HG02798 (cell line): ENCODE results near the gene HES2.
"Not testable (repeated sequence)": the region's sequence is repeated elsewhere in the genome, so short reads cannot be mapped to it uniquely, and the experiment has no call there.

Experiments used
- ATAC-seq: cut with Tn5 transposase; IDR thresholded peaks from one replicate; pipeline ENCODE4 v1.9.1; 2021; ENCODE audit warnings: mild to moderate bottlenecking; ENCODE audit not compliant: unreplicated experiment, poor library complexity

HES2 gene

GRCh38 chr1:6392809-6393399 lies 26.8 kb downstream of the HES2 start:
- ATAC-seq, result peak; percentile 3

- ATAC-seq, result no peak
Observed at GRCh38 chr1:6391951-6392808, 27.5 kb downstream of the HES2 start.

- no peak for ATAC-seq
Observed at GRCh38 chr1:6389971-6390370, 29.7 kb downstream of the HES2 start.

GRCh38 chr1:6386371-6386949 lies 33.3 kb downstream of the HES2 start:
- no peak for ATAC-seq

GRCh38 chr1:6385488-6386191 lies 34.1 kb downstream of the HES2 start:
- no peak for ATAC-seq

- ATAC-seq, result no peak
Observed at GRCh38 chr1:6384962-6385361, 34.8 kb downstream of the HES2 start.

- no peak for ATAC-seq
Observed at GRCh38 chr1:6384135-6384534, 35.6 kb downstream of the HES2 start.

- ATAC-seq, result no peak
Observed at GRCh38 chr1:6380037-6380436, 39.7 kb downstream of the HES2 start.

- no peak for ATAC-seq
Observed at GRCh38 chr1:6378096-6378746, 41.5 kb downstream of the HES2 start.

- no peak for ATAC-seq
Observed at GRCh38 chr1:6373961-6374720, 45.6 kb downstream of the HES2 start.

GRCh38 chr1:6372236-6372635 lies 47.5 kb downstream of the HES2 start:
- ATAC-seq, result not testable (repeated sequence)

- no peak for ATAC-seq
Observed at GRCh38 chr1:6370006-6370405, 49.7 kb downstream of the HES2 start.

- ATAC-seq, result no peak
Observed at GRCh38 chr1:6367381-6368012, 52.2 kb downstream of the HES2 start.

- no peak for ATAC-seq
Observed at GRCh38 chr1:6365047-6365446, 54.7 kb downstream of the HES2 start.

- ATAC-seq, result not testable (repeated sequence)
Observed at GRCh38 chr1:6363085-6363884, 56.4 kb downstream of the HES2 start.
